ENCODE data around the gene CD83. TPM values are rescaled to one million over a fixed set of nuclear protein-coding genes. Genes with fewer than 3 reads are reported as not detected.

Gene CD83
- polyA plus RNA-seq, 3 donors: 74.5 to 326 (median 84.7) TPM

GRCh38 chr6:14077193-14077867 lies 40.2 kb upstream of the CD83 start:
- intact Hi-C loops (cut with micrococcal nuclease): no loop called here

DNA sequence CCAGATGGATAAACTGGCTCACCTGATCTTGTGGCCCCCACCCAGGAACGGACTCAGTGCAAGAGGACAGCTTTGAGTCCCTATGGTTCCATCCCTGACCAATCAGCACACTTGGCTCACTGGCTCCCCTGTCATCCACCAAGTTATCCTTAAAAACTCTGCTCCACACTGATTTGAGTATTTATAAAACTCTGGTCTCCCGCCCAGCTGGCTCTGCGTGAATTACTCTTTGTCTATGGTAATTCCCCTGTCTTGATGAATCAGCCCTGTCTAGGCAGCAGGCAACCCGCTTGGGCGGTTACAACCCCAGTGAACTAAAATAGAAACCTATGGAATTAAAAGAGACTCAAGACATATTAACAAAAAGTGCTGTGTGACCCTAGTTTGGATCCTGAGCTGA lies 38.1 kb upstream of the CD83 start:
- WGBS (ENCODE audit: insufficient coverage): 100% methylated on average over 2 of the region's 5 CpGs
- Histone ChIP-seq H3K9ac (ENCODE audit: insufficient read depth, low read length, poor library complexity, severe bottlenecking) (no peak overlapping the region), H3K79me2 (ENCODE audit: insufficient read depth, low read length) (no peaks in the 10 kb centered on the region), H3K27me3 (ENCODE audit: control insufficient read depth in 2 of 2, insufficient read depth in 2 of 2, low read length in 2 of 2) (no peaks in the 10 kb centered on the region), H2AFZ (ENCODE audit: insufficient read depth, low read depth, low read length, poor library complexity, severe bottlenecking) (no peak overlapping the region), H3K4me1 (ENCODE audit: control insufficient read depth in 1 of 2, insufficient read depth in 2 of 2, low read length in 2 of 2) (peaks cover 8 to 12% of the 10 kb centered on the region in 2 donors), H3K9me3 (replicated peaks in 1 of 2; ENCODE audit: control insufficient read depth in 1 of 2, insufficient read depth in 1 of 2, low read length in 2 of 2) (no peaks in the 10 kb centered on the region), H3K4me2 (replicated peaks; ENCODE audit: extremely low read depth, low read length, poor library complexity, severe bottlenecking) (no peak overlapping the region), H3K36me3 (replicated peaks in 1 of 2; ENCODE audit: control insufficient read depth in 1 of 2, insufficient read depth in 2 of 2, low read length in 2 of 2) (no peaks in the 10 kb centered on the region), H3K27ac (ENCODE audit: low read depth in 1 of 2, low read length in 2 of 2) (no peak overlapping the region), H4K20me1 (ENCODE audit: insufficient read depth, low read length) (no peaks in the 10 kb centered on the region), H3K4me3 (replicated peaks in 1 of 3; ENCODE audit: low read depth in 2 of 3, low read length in 3 of 3) (no peak overlapping the region)
- no peak overlapping the region for H3K27ac Mint-ChIP-seq
- H3K36me3 Mint-ChIP-seq: no peaks in the 10 kb centered on the region
- TF ChIP-seq, protein P1, sequence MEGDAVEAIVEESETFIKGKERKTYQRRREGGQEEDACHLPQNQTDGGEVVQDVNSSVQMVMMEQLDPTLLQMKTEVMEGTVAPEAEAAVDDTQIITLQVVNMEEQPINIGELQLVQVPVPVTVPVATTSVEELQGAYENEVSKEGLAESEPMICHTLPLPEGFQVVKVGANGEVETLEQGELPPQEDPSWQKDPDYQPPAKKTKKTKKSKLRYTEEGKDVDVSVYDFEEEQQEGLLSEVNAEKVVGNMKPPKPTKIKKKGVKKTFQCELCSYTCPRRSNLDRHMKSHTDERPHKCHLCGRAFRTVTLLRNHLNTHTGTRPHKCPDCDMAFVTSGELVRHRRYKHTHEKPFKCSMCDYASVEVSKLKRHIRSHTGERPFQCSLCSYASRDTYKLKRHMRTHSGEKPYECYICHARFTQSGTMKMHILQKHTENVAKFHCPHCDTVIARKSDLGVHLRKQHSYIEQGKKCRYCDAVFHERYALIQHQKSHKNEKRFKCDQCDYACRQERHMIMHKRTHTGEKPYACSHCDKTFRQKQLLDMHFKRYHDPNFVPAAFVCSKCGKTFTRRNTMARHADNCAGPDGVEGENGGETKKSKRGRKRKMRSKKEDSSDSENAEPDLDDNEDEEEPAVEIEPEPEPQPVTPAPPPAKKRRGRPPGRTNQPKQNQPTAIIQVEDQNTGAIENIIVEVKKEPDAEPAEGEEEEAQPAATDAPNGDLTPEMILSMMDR (IDR thresholded peaks at IDR 0.05): no peak
- peaks cover 9% of the 10 kb centered on the region for H3K4me1 Mint-ChIP-seq
- H3K4me3 Mint-ChIP-seq: no peak overlapping the region
- intact Hi-C loops (cut with micrococcal nuclease): no loop called here
- peaks cover 0 to 2% (median 0%) of the 10 kb centered on the region in 7 donors for H3K9me3 Mint-ChIP-seq
- DNase-seq: no peak
- peaks cover 0 to 2% (median 2%) of the 10 kb centered on the region in 3 donors for H3K27me3 Mint-ChIP-seq (ENCODE audit: low read depth in 3 of 3)

More at GRCh38 chr6:14077193-14077867, 40.2 kb upstream of the CD83 start:
- Mint-ChIP-seq H3K4me3 (no peak overlapping the region), H3K27ac (no peak overlapping the region), H3K4me1 (peaks cover 16% of the 10 kb centered on the region), H3K9me3 (peaks cover 0 to 7% (median 0%) of the 10 kb centered on the region in 7 donors), H3K36me3 (no peaks in the 10 kb centered on the region), H3K27me3 (ENCODE audit: low read depth in 3 of 3) (peaks cover 0 to 2% (median 2%) of the 10 kb centered on the region in 3 donors)
- Histone ChIP-seq H3K36me3 (replicated peaks in 1 of 2; ENCODE audit: control insufficient read depth in 1 of 2, insufficient read depth in 2 of 2, low read length in 2 of 2) (no peaks in the 10 kb centered on the region), H3K27me3 (ENCODE audit: control insufficient read depth in 2 of 2, insufficient read depth in 2 of 2, low read length in 2 of 2) (no peaks in the 10 kb centered on the region), H3K9me3 (replicated peaks in 1 of 2; ENCODE audit: control insufficient read depth in 1 of 2, insufficient read depth in 1 of 2, low read length in 2 of 2) (no peaks in the 10 kb centered on the region), H3K27ac (ENCODE audit: low read depth in 1 of 2, low read length in 2 of 2) (no peak overlapping the region), H4K20me1 (ENCODE audit: insufficient read depth, low read length) (no peaks in the 10 kb centered on the region), H3K4me2 (replicated peaks; ENCODE audit: extremely low read depth, low read length, poor library complexity, severe bottlenecking) (no peak overlapping the region), H2AFZ (ENCODE audit: insufficient read depth, low read depth, low read length, poor library complexity, severe bottlenecking) (no peak overlapping the region), H3K79me2 (ENCODE audit: insufficient read depth, low read length) (no peaks in the 10 kb centered on the region), H3K4me3 (replicated peaks in 1 of 3; ENCODE audit: low read depth in 2 of 3, low read length in 3 of 3) (no peak overlapping the region), H3K4me1 (ENCODE audit: control insufficient read depth in 1 of 2, insufficient read depth in 2 of 2, low read length in 2 of 2) (peaks cover 8 to 12% of the 10 kb centered on the region in 2 donors), H3K9ac (ENCODE audit: insufficient read depth, low read length, poor library complexity, severe bottlenecking) (no peak overlapping the region)
- DNase-seq: no peak
- TF ChIP-seq, protein P1 (IDR thresholded peaks at IDR 0.05): no peak
- WGBS (ENCODE audit: insufficient coverage): 100% methylated on average over 1 of the region's 4 CpGs
